Fibroblast of lung (primary cell): ENCODE results near the gene QARS1. TPM values are rescaled to one million over a fixed set of nuclear protein-coding genes. Genes with fewer than 3 reads are reported as not detected.

Experiments used
- DNase-seq, 2 donors: peaks; one replicate each; pipeline versions ENCODE4 v3.0.0 to v3.0.0-alpha.2; 2010; ENCODE audit warnings: low read depth in 2 of 2
- H2AFZ ChIP-seq: 2 replicates; pipeline ENCODE4 v1.5.1; 2012; ENCODE audit warnings: low read length, control low read depth, inconsistent platforms
- H3K27ac ChIP-seq: 2 replicates; pipeline ENCODE4 v1.5.1; 2011; ENCODE audit warnings: low read length, control low read depth; ENCODE audit not compliant: insufficient read depth
- H3K27me3 ChIP-seq: 2 replicates; pipeline ENCODE4 v1.5.1; 2011; ENCODE audit warnings: mild to moderate bottlenecking, low read length; ENCODE audit not compliant: control insufficient read depth, insufficient read depth
- H3K36me3 ChIP-seq: 2 replicates; pipeline ENCODE4 v1.5.1; 2011; ENCODE audit warnings: low read length; ENCODE audit not compliant: control insufficient read depth, insufficient read depth
- H3K4me1 ChIP-seq: 2 replicates; pipeline ENCODE4 v1.5.1; 2011; ENCODE audit warnings: low read length; ENCODE audit not compliant: control insufficient read depth, insufficient read depth; ENCODE audit errors: extremely low read depth
- H3K4me2 ChIP-seq: 2 replicates; pipeline ENCODE4 v1.5.1; 2011; ENCODE audit warnings: low read length, control low read depth; ENCODE audit not compliant: insufficient read depth; ENCODE audit errors: extremely low read depth
- H3K4me3 ChIP-seq, 4 experiments: fragments of 200-600 bp in 1 of 4; sonication (generic) in 1 of 4; replicated peaks in 1 of 4; 2 replicates each; pipeline ENCODE4 v1.5.1; 2011 to 2016; ENCODE audit warnings: low read length in 4 of 4, low read depth in 3 of 4, mild to moderate bottlenecking in 3 of 4, control low read depth in 2 of 4, inconsistent platforms in 1 of 4, mixed read lengths in 1 of 4; ENCODE audit not compliant: insufficient read depth in 1 of 4; ENCODE audit errors: control extremely low read depth in 1 of 4
- H3K79me2 ChIP-seq: 2 replicates; pipeline ENCODE4 v1.5.1; 2012; ENCODE audit warnings: mild to moderate bottlenecking, low read length, inconsistent platforms; ENCODE audit not compliant: control insufficient read depth, insufficient read depth
- H3K9ac ChIP-seq: 2 replicates; pipeline ENCODE4 v1.5.1; 2011; ENCODE audit warnings: mild to moderate bottlenecking, low read length, control low read depth; ENCODE audit not compliant: insufficient read depth
- H3K9me3 ChIP-seq: 2 replicates; pipeline ENCODE4 v1.5.1; 2012; ENCODE audit warnings: low read depth, low read length; ENCODE audit not compliant: control insufficient read depth, insufficient read depth
- H4K20me1 ChIP-seq: 2 replicates; pipeline ENCODE4 v1.5.1; 2011; ENCODE audit warnings: low read length; ENCODE audit not compliant: control insufficient read depth, insufficient read depth; ENCODE audit errors: extremely low read depth
- EZH2 ChIP-seq: IDR thresholded peaks from 2 replicates; pipeline ENCODE4 v1.5.1; 2012; ENCODE audit warnings: low read length, control low read depth, mild to moderate bottlenecking; ENCODE audit errors: missing control alignments
- polyA plus RNA-seq, 2 donors: library from polyadenylated mRNA; depleted of rRNA in 1 of 2; stranded (reverse) in 1 of 2; unstranded in 1 of 2; fragments of >200 nt; gene quantifications; 2 replicates each; pipeline ENCODE4 v1.2.1, GENCODE V29; 2011 to 2012; ENCODE audit warnings: missing spikeins in 1 of 2
- total RNA-seq: library from RNA; depleted of rRNA; stranded (reverse); fragments of >200 nt; gene quantifications from 2 replicates; pipeline ENCODE4 v1.2.1, GENCODE V29; 2014
- TF ChIP-seq, protein P1 (sequence below), 2 donors: IDR thresholded peaks in 1 of 2; conservative IDR thresholded peaks in 1 of 2; 1 replicate in 1 of 2; 2 replicates in 1 of 2; pipeline ENCODE4 v1.5.1; 2011 to 2012; ENCODE audit warnings: low read length in 2 of 2, control low read depth in 1 of 2, inconsistent platforms in 1 of 2, low read depth in 1 of 2, mild to moderate bottlenecking in 1 of 2

The QARS1 gene
- total and polyA plus RNA-seq, 2 donors (not counting 1 experiment from before 2014, with no cell fraction given) = 164 to 304 TPM

GRCh38 chr3:49081429-49081828 lies 23.1 kb downstream of the QARS1 start:
- Histone ChIP-seq H3K4me2 (no peak overlapping the region), H3K4me1 (no peaks in the 10 kb centered on the region), H3K27me3 (no peaks in the 10 kb centered on the region), H3K9me3 (no peaks in the 10 kb centered on the region), H3K4me3 (no peak overlapping the region), H3K27ac (no peak overlapping the region), H3K79me2 (peaks cover 71% of the 10 kb centered on the region), H2AFZ (no peak overlapping the region), H4K20me1 (no peaks in the 10 kb centered on the region), H3K36me3 (peaks cover 3% of the 10 kb centered on the region), H3K9ac (no peak overlapping the region)
- DNase-seq = no peak
- TF ChIP-seq, protein P1, sequence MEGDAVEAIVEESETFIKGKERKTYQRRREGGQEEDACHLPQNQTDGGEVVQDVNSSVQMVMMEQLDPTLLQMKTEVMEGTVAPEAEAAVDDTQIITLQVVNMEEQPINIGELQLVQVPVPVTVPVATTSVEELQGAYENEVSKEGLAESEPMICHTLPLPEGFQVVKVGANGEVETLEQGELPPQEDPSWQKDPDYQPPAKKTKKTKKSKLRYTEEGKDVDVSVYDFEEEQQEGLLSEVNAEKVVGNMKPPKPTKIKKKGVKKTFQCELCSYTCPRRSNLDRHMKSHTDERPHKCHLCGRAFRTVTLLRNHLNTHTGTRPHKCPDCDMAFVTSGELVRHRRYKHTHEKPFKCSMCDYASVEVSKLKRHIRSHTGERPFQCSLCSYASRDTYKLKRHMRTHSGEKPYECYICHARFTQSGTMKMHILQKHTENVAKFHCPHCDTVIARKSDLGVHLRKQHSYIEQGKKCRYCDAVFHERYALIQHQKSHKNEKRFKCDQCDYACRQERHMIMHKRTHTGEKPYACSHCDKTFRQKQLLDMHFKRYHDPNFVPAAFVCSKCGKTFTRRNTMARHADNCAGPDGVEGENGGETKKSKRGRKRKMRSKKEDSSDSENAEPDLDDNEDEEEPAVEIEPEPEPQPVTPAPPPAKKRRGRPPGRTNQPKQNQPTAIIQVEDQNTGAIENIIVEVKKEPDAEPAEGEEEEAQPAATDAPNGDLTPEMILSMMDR (conservative IDR thresholded peaks at IDR 0.05 in 1 of 2, IDR thresholded peaks at IDR 0.05 in 1 of 2; ENCODE audit: low read depth in 1 of 2, low read length in 2 of 2) = no peak
- no peak for TF ChIP-seq EZH2

DNA sequence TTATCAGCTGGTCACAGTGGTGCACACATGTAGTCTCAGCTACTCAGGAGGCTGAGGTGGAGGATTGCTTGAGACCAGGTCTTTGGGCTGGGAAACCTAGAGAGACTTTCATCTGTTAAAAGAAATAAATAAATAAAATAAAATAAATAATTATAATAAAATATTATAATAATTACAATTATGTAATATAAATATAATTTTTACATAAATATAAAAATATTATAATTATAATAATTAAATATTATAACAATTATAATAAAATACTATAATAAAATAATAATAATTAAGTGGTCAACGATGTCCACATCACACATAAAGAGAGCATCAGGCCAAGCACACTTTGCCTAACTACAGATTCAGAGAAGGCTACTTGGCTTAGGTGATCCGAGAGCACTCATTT lies 25.3 kb downstream of the QARS1 start:
- H3K27me3 ChIP-seq = no peaks in the 10 kb centered on the region
- peaks cover 55% of the 10 kb centered on the region for H3K79me2 ChIP-seq
- H3K27ac ChIP-seq = no peak overlapping the region
- no peak for TF ChIP-seq EZH2
- TF ChIP-seq, protein P1 (conservative IDR thresholded peaks at IDR 0.05 in 1 of 2, IDR thresholded peaks at IDR 0.05 in 1 of 2; ENCODE audit: low read depth in 1 of 2, low read length in 2 of 2) = no peak
- H3K4me1 ChIP-seq = no peaks in the 10 kb centered on the region
- no peak overlapping the region for H2AFZ ChIP-seq
- H3K36me3 ChIP-seq = peaks cover 9% of the 10 kb centered on the region
- H4K20me1 ChIP-seq = no peaks in the 10 kb centered on the region
- no peak for DNase-seq
- H3K9ac ChIP-seq = no peak overlapping the region
- H3K4me2 ChIP-seq = no peak overlapping the region
- no peak overlapping the region for H3K4me3 ChIP-seq
- no peaks in the 10 kb centered on the region for H3K9me3 ChIP-seq

DNA sequence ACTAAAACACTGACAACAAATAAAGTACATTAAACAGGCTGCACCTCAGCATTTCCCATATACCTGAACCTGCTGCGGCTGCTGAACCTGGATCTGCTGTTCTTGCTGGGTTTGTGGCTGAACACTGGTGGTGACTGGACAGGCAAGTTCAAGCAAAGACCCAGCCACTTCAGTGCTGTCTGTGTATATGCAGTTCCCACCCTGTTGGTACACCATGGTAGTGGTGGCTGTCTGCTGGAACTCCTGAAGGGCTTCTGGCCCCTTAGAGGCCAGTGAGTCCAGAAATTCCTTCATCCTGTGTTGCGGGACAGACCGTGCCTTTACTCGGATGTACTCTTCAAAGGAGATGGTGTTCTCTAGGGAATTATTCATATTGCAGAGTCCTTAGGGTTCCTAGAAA lies 27.9 kb downstream of the QARS1 start:
- Histone ChIP-seq H3K36me3 (peaks cover 15% of the 10 kb centered on the region), H2AFZ (no peak overlapping the region), H3K27me3 (no peaks in the 10 kb centered on the region), H3K4me3 (no peak overlapping the region), H3K79me2 (peaks cover 30% of the 10 kb centered on the region), H3K4me1 (no peaks in the 10 kb centered on the region), H3K9ac (no peak overlapping the region), H3K27ac (no peak overlapping the region), H3K9me3 (no peaks in the 10 kb centered on the region), H3K4me2 (no peak overlapping the region), H4K20me1 (no peaks in the 10 kb centered on the region)
- TF ChIP-seq EZH2 = no peak
- TF ChIP-seq, protein P1 (conservative IDR thresholded peaks at IDR 0.05 in 1 of 2, IDR thresholded peaks at IDR 0.05 in 1 of 2; ENCODE audit: low read depth in 1 of 2, low read length in 2 of 2) = no peak
- no peak for DNase-seq
